ENCODE results near the gene ZBED4.

The ZBED4 gene

DNA sequence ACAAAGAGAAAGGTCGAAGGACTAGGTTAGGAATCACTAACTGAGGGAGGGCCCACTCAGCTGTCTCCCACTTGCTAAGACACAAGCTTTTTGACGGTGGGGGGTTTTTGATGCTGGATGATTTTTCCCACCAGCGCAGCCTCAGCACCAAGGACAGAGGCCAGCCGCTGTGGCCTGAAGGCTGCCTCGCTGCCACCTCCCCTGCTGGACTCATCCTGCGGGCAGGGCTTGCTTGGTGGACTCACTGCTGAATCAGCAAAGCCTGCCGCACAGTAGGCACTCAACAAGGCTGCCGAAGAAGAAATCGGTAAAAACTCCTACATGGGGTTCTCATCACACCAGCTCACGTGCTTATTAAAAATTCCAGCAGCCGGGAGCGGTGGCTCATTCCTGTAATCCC is 62.0 kb downstream of the ZBED4 start:
- TF ChIP-seq, protein P1, sequence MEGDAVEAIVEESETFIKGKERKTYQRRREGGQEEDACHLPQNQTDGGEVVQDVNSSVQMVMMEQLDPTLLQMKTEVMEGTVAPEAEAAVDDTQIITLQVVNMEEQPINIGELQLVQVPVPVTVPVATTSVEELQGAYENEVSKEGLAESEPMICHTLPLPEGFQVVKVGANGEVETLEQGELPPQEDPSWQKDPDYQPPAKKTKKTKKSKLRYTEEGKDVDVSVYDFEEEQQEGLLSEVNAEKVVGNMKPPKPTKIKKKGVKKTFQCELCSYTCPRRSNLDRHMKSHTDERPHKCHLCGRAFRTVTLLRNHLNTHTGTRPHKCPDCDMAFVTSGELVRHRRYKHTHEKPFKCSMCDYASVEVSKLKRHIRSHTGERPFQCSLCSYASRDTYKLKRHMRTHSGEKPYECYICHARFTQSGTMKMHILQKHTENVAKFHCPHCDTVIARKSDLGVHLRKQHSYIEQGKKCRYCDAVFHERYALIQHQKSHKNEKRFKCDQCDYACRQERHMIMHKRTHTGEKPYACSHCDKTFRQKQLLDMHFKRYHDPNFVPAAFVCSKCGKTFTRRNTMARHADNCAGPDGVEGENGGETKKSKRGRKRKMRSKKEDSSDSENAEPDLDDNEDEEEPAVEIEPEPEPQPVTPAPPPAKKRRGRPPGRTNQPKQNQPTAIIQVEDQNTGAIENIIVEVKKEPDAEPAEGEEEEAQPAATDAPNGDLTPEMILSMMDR (conservative IDR thresholded peaks at IDR 0.05; ENCODE audit: low read depth) = no peak
- ChIA-PET CTCF (no interaction called here), POLR2A (ENCODE audit: low non-redundant PET) (no interaction called here)
- no peak for DNase-seq (ENCODE audit: low spot score)
- no peak overlapping the region; the same call in 1 of the 2 replicates for H3K27ac ChIP-seq

DNA sequence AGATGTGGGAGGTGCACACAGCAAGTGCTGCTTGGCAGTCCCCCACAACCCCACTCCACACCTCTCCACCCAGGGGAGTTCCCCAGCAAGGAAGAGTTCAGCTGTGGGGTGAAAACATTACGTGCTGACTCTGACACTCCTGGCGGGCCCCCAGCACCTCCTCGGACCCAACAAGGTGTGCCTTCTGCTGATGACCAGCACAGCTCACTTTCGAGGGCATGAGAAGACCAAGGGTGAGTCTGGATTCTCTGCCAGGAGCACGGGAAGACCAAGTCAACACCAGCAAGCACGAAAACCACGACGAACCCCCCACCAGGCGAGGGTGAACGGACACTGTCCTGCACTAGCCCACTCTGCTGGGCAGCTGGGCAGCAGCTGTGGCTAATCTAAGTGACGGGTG is 63.2 kb downstream of the ZBED4 start:
- TF ChIP-seq, protein P1 (conservative IDR thresholded peaks at IDR 0.05; ENCODE audit: low read depth) = no peak
- H3K27ac ChIP-seq = peak overlapping the region; percentile 90
- DNase-seq (ENCODE audit: low spot score) = no peak
- ChIA-PET CTCF (no interaction called here), POLR2A (ENCODE audit: low non-redundant PET) (no interaction called here)

DNA sequence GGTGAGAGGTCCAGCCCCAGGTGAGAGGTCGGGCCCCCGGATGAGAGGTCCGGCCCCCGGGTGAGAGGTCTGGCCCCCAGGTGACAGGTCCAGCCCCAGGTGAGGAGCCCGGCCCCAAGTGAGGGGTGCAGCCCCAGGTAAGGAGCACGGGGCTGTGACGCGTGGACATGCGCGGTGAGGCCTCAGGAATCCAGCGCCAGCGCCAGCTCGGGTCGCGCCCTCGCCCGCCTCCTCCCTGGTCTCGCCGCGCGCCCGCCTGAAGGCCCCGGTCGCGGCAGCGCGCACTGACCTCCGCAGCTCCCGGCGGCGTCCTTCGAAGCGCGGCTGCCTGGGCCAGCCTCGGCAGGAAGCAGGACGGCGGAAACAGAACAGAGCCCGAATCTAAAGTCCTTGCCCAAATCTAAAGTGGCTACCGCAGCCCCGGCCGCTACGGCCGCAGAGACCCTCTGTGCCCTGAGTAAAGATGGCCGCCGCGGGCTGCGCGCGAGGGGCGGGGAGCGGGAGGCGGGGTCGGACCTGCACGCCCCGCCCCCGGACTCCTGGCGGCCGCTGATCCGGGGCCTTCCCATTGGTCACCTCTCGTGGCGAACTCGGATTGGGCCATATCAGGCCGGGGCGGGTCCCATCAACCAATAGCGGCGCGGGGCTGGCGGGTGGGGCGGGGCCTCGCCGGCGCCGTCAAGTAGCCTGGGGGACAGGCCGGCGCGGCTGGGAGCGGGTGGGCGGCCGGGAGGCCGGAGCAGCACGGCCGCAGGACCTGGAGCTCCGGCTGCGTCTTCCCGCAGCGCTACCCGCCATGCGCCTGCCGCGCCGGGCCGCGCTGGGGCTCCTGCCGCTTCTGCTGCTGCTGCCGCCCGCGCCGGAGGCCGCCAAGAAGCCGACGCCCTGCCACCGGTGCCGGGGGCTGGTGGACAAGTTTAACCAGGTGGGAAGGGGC is 64.6 kb downstream of the ZBED4 start, which contains the start of the genes ALG12 and CRELD2:
ALG12 (minus strand) TSS at position 465 of the 937 bp plus-strand sequence. CDS start 4,673 bp downstream, outside the sequence.
CRELD2 (plus strand) TSS at position 661 of the 937 bp plus-strand sequence; CDS start at position 797, 136 bp downstream.
- ChIA-PET CTCF (no interaction called here), POLR2A (ENCODE audit: low non-redundant PET) (no interaction called here)
- H3K27ac ChIP-seq = peak within 1 kb of the TSS; percentile 90
- peak; percentile 97 for DNase-seq (ENCODE audit: low spot score)
- TF ChIP-seq, protein P1 (conservative IDR thresholded peaks at IDR 0.05; ENCODE audit: low read depth) = no peak

DNA sequence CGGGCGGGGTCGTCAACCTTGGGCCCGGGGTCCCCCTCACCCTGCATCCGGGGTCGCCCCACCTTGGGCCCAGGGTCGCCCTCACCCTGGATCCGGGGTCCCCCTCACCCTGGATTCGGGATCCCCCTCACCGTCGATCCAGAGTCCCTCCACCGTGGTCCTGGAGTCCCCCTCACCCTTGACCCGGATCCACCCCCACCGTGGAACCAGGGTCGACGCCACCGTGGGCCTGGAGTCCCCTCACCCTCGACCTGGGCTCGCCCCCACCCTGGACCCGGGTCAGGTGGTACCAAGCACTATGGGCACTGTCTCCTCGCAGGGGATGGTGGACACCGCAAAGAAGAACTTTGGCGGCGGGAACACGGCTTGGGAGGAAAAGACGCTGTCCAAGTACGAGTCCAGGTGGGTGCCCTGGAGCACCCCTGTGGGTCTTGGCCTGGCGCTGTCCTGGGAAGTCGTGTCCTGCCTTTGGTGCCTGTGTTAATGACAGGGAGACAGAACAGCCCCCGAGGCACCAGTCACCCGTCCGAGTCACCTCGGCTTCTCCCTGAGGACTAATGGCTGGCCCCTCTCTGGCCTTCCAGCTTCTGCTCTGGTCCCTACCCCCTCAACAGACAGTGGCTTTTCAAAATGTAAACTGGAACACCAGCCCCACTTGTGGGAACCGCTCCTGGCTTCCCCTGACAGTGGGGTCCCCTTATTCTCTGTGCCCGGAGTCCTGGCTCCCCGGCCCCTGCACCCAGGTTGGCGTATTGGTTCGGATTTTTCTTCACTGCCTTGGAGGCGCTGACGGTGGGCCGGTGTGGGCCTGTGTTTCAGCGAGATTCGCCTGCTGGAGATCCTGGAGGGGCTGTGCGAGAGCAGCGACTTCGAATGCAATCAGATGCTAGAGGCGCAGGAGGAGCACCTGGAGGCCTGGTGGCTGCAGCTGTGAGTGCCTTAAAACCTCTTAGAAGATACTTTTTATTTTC is 65.6 kb downstream of the ZBED4 start:
- POLR2A ChIA-PET (ENCODE audit: low non-redundant PET) = no interaction called here
- no peak for DNase-seq (ENCODE audit: low spot score)
- CTCF ChIA-PET = no interaction called here
- TF ChIP-seq, protein P1 (conservative IDR thresholded peaks at IDR 0.05; ENCODE audit: low read depth) = no peak
- H3K27ac ChIP-seq = peak overlapping the region; percentile 90

DNA sequence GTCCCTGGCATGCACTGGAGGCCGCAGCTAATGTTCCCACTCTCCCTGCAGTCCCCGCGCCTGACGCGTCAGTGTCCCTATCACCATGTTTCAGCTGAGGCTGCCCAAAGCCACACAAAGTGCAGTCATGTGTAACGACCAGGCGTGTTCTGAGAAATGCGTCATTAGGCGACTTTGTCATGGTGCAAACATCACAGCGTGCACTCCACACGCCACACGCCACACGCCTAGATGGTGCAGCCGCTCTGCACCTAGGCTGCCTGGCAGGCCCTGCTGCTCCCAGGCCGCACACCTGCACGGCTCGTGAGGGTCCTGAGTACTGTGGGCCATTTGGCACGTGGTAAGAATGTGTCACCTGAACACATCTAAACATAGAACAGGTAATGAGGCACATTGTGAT is 67.2 kb downstream of the ZBED4 start:
- POLR2A ChIA-PET (ENCODE audit: low non-redundant PET) = no interaction called here
- CTCF ChIA-PET = no interaction called here
- no peak for DNase-seq (ENCODE audit: low spot score)
- TF ChIP-seq, protein P1 (conservative IDR thresholded peaks at IDR 0.05; ENCODE audit: low read depth) = no peak
- H3K27ac ChIP-seq = peak overlapping the region; percentile 37; the same call in 1 of the 2 replicates

All from RWPE1 (cell line).